IMR-90 (cell line): ENCODE measurements around the gene DOCK1. TPM values are rescaled to one million over a fixed set of nuclear protein-coding genes. Genes with fewer than 3 reads are reported as not detected.

Experiments used
- ATAC-seq: fragments of 200-7000 bp; cut with Tn5 transposase; 2 replicates; pipeline ENCODE4 v1.9.1; 2020; ENCODE audit warnings: low read depth, mild to moderate bottlenecking, moderate library complexity
- BruUV-seq: library from RNA; stranded (reverse); fragments of 400-500 nt; replicated peaks from 2 replicates; lab custom pipeline; 2021; lab: Mats Ljungman, UMichigan
- CTCF ChIA-PET: fragments of 300-600 bp; formaldehyde crosslinking; extraction: SDS; loops from one replicate; lab custom pipeline; 2021; ENCODE audit warnings: antibody characterized with exemption; lab: Yijun Ruan, JAX
- POLR2A ChIA-PET: fragments of 300-600 bp; sonication (Branson Sonifier 250); formaldehyde crosslinking; loops from one replicate; lab custom pipeline; 2022; ENCODE audit warnings: antibody characterized with exemption; ENCODE audit not compliant: unreplicated experiment; lab: Charles Lee
- DNase-seq: peaks from one replicate; pipeline ENCODE4 v3.0.0; 2013
- H2AFZ ChIP-seq: replicated peaks from 2 replicates; pipeline ENCODE3; 2013; ENCODE audit warnings: low read length, mild to moderate bottlenecking; ENCODE audit not compliant: poor library complexity
- H2AK5ac ChIP-seq: 2 replicates; pipeline ENCODE4 v1.6.1; 2013; ENCODE audit warnings: low read depth, low read length, inconsistent platforms
- H2AK9ac ChIP-seq: replicated peaks from 2 replicates; pipeline ENCODE3; 2013; ENCODE audit warnings: mild to moderate bottlenecking, low read depth, low read length, moderate library complexity; ENCODE audit not compliant: poor library complexity
- H2BK120ac ChIP-seq: 2 replicates; pipeline ENCODE4 v1.6.1; 2013; ENCODE audit warnings: low read depth, low read length, inconsistent platforms
- H2BK15ac ChIP-seq: 3 replicates; pipeline ENCODE4 v1.6.1; 2013; ENCODE audit warnings: low read depth, low read length, inconsistent platforms
- H2BK20ac ChIP-seq: 2 replicates; pipeline ENCODE4 v1.6.1; 2013; ENCODE audit warnings: low read depth, mild to moderate bottlenecking, inconsistent platforms, low read length, moderate library complexity
- H2BK5ac ChIP-seq: 2 replicates; pipeline ENCODE4 v1.6.1; 2013; ENCODE audit warnings: mild to moderate bottlenecking, low read depth, low read length, inconsistent platforms; ENCODE audit not compliant: poor library complexity, severe bottlenecking
- H3K14ac ChIP-seq: replicated peaks from 2 replicates; pipeline ENCODE4 v1.6.1; 2013; ENCODE audit warnings: low read depth, low read length, inconsistent platforms
- H3K18ac ChIP-seq: 2 replicates; pipeline ENCODE4 v1.6.1; 2013; ENCODE audit warnings: low read depth, low read length, control low read depth
- H3K23ac ChIP-seq: 2 replicates; pipeline ENCODE4 v1.6.1; 2013; ENCODE audit warnings: low read depth, low read length, inconsistent platforms
- H3K27ac ChIP-seq: 2 replicates; pipeline ENCODE4 v1.5.1; 2013; ENCODE audit warnings: mild to moderate bottlenecking, control low read depth, low read length; ENCODE audit not compliant: insufficient read depth
- H3K27me3 ChIP-seq: 2 replicates; pipeline ENCODE4 v1.6.1; 2013; ENCODE audit warnings: low read length; ENCODE audit not compliant: control insufficient read depth, insufficient read depth
- H3K36me3 ChIP-seq: 2 replicates; pipeline ENCODE4 v1.6.1; 2013; ENCODE audit warnings: low read length, mixed read lengths; ENCODE audit not compliant: control insufficient read depth, insufficient read depth
- H3K4ac ChIP-seq: 2 replicates; pipeline ENCODE4 v1.6.1; 2013; ENCODE audit warnings: low read depth, low read length, inconsistent platforms
- H3K4me1 ChIP-seq: 2 replicates; pipeline ENCODE4 v1.6.1; 2013; ENCODE audit warnings: low read length, mixed read lengths; ENCODE audit not compliant: control insufficient read depth, insufficient read depth
- H3K4me2 ChIP-seq: 2 replicates; pipeline ENCODE4 v1.6.1; 2013; ENCODE audit warnings: low read depth, mild to moderate bottlenecking, control low read depth, low read length, moderate library complexity
- H3K4me3 ChIP-seq: 2 replicates; pipeline ENCODE4 v1.5.1; 2013; ENCODE audit warnings: low read depth, mild to moderate bottlenecking, control low read depth, low read length, moderate library complexity; ENCODE audit not compliant: insufficient read depth
- H3K56ac ChIP-seq: 2 replicates; pipeline ENCODE4 v1.6.1; 2013; ENCODE audit warnings: low read length, inconsistent platforms; ENCODE audit not compliant: insufficient read depth; ENCODE audit errors: extremely low read depth
- H3K79me1 ChIP-seq, 2 experiments: 2 replicates each; pipeline ENCODE4 v1.6.1; 2013; ENCODE audit warnings: low read length in 2 of 2, inconsistent platforms in 1 of 2, low read depth in 1 of 2
- H3K9ac ChIP-seq: 2 replicates; pipeline ENCODE4 v1.6.1; 2013; ENCODE audit warnings: low read depth, low read length, control low read depth
- H3K9me1 ChIP-seq: 2 replicates; pipeline ENCODE4 v1.6.1; 2013; ENCODE audit warnings: low read length, inconsistent platforms; ENCODE audit not compliant: insufficient read depth
- H3K9me3 ChIP-seq: 2 replicates; pipeline ENCODE4 v1.6.1; 2013; ENCODE audit warnings: low read length; ENCODE audit not compliant: control insufficient read depth, insufficient read depth
- H4K20me1 ChIP-seq: 2 replicates; pipeline ENCODE4 v1.6.1; 2013; ENCODE audit warnings: low read length, inconsistent platforms; ENCODE audit not compliant: insufficient read depth
- H4K5ac ChIP-seq: 2 replicates; pipeline ENCODE4 v1.6.1; 2013; ENCODE audit warnings: mild to moderate bottlenecking, low read depth, low read length, control low read depth
- H4K8ac ChIP-seq, 2 experiments: 2 replicates each; pipeline ENCODE4 v1.6.1; 2013; ENCODE audit warnings: low read depth in 2 of 2, low read length in 2 of 2, control low read depth in 1 of 2, inconsistent platforms in 1 of 2
- H4K91ac ChIP-seq: 2 replicates; pipeline ENCODE4 v1.6.1; 2013; ENCODE audit warnings: low read depth, low read length, inconsistent platforms; ENCODE audit not compliant: insufficient read depth
- MAFK ChIP-seq: IDR thresholded peaks from 2 replicates; pipeline ENCODE4 v1.6.1; 2012; ENCODE audit warnings: low read depth, low read length, improper control_type of control experiment
- RAD21 ChIP-seq: IDR thresholded peaks from 2 replicates; pipeline ENCODE4 v1.6.1; 2012; ENCODE audit warnings: low read length, improper control_type of control experiment
- RCOR1 ChIP-seq: IDR thresholded peaks from 2 replicates; pipeline ENCODE4 v1.6.1; 2012; ENCODE audit warnings: mild to moderate bottlenecking, low read length, improper control_type of control experiment; ENCODE audit not compliant: insufficient replicate concordance
- SMC3 ChIP-seq: fragments of 150-350 bp; IDR thresholded peaks from 2 replicates; pipeline ENCODE4 v1.6.1; 2016; ENCODE audit warnings: low read depth, mild to moderate bottlenecking, antibody characterized with exemption, low read length, moderate library complexity
- WGBS, 2 experiments: methylation state at CpG; one replicate each; pipeline versions ENCODE4 v1.1.5 to v1.1.7; 2013; ENCODE audit warnings: missing lambda C conversion rate in 2 of 2; ENCODE audit not compliant: insufficient read length in 1 of 2; ENCODE audit errors: extremely low coverage in 2 of 2; 5-methylcytosine and 5-hydroxymethylcytosine counted together
- dilution Hi-C: fragments of 300-500 bp; cut with HindIII; formaldehyde crosslinking; loops from one replicate; pipeline ENCODE4 v1.14.3; 2018; ENCODE audit warnings: low sequenced_read_pairs; ENCODE audit not compliant: unreplicated experiment
- in situ Hi-C: fragments of 300-500 bp; cut with MboI; formaldehyde crosslinking; loops from 3 replicates; pipeline ENCODE4 v1.14.3; 2019; ENCODE audit warnings: low sequenced_read_pairs, inconsistent platforms, mixed read lengths
- intact Hi-C: fragments of 100-400 bp; cut with micrococcal nuclease; formaldehyde crosslinking; loops from 2 replicates; pipeline ENCODE4 v1.10.0; 2022
- polyA plus RNA-seq, 3 experiments: library from polyadenylated mRNA; depleted of rRNA; stranded (reverse); fragments of >200 nt; gene quantifications; 2 replicates each; pipeline ENCODE4 v1.2.3, GENCODE V29; 2012; ENCODE audit warnings: low replicate concordance in 1 of 3
- total RNA-seq: library from RNA; depleted of rRNA; stranded (reverse); fragments of >200 nt; gene quantifications from 2 replicates; pipeline ENCODE4 v1.2.3, GENCODE V29; 2012

DOCK1 gene
- total and polyA plus RNA-seq, 2 of the 4 experiments (the other 2 are of a cell fraction): 28.2 to 71.0 TPM

DNA sequence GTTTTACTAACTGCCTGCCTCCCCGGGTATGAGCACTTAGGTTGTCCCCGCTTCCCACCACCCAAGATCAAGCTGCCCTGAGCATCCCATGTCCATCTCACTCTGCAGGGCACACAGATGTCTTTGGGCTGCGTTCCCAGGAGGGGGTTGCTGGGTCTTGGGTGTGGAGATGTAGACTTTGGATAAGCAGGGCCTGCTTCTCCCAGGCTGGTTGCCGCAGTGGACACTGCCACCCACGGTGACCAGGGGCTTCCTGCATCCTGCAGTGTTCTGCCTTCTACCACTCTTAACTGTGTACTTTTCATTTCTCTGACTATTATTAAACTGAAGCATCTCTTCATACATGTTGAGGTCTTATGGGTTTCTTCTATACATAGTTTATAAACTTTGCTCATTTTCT is 70.0 kb downstream of the DOCK1 start:
- POLR2A ChIA-PET: no interaction called here
- no CpG with 5 or more reads among the region's 5 CpGs for WGBS, 2 experiments
- DNase-seq (no peak), ATAC-seq (no peak)
- no peak overlapping the region for H3K4me2 ChIP-seq
- H3K4me1 ChIP-seq: peaks cover 10% of the 10 kb centered on the region; the same call in 1 of the 2 replicates
- CTCF ChIA-PET: interaction anchor here (0.6 kb wide), 1 partner anchor 1768 kb away, joined by 5 read pairs; no protein-coding TSS in a partner anchor
- H3K4ac ChIP-seq: peak overlapping the region; percentile 25; the same call in 1 of the 2 replicates
- intact Hi-C loops (no loop called here), in situ Hi-C loops (no loop called here), dilution Hi-C loops (no loop called here)
- H4K20me1 ChIP-seq: peaks cover 17% of the 10 kb centered on the region; the same call in 1 of the 2 replicates
- no peak overlapping the region for H3K27ac ChIP-seq
- H2BK5ac ChIP-seq: no peak overlapping the region
- H4K91ac ChIP-seq: no peak overlapping the region
- no peak overlapping the region for H3K23ac ChIP-seq
- H3K9me3 ChIP-seq: no peaks in the 10 kb centered on the region
- no peak overlapping the region for H4K8ac ChIP-seq
- peak overlapping the region; percentile 24; the same call in 1 of the 2 replicates for H3K18ac ChIP-seq
- peaks cover 39% of the 10 kb centered on the region for H3K36me3 ChIP-seq
- H2AK9ac ChIP-seq: no peak overlapping the region
- H3K14ac ChIP-seq: no peak overlapping the region
- H3K56ac ChIP-seq: no peak overlapping the region
- peak overlapping the region; percentile 38; the same call in 1 of the 2 replicates for H2AK5ac ChIP-seq
- no peak overlapping the region; the same call in 1 of the 2 replicates for H4K5ac ChIP-seq
- no peak overlapping the region for H2BK20ac ChIP-seq
- peaks cover 27 to 57% of the 10 kb centered on the region in 2 experiments for H3K79me1 ChIP-seq
- no peak overlapping the region for H3K4me3 ChIP-seq
- H3K27me3 ChIP-seq: no peaks in the 10 kb centered on the region
- no TSS peak for BruUV-seq
- no peak for TF ChIP-seq MAFK
- no peak for TF ChIP-seq SMC3
- no peak for TF ChIP-seq RAD21
- no peak for TF ChIP-seq RCOR1
- no peak overlapping the region for H2BK120ac ChIP-seq
- H2AFZ ChIP-seq: no peak overlapping the region
- H2BK15ac ChIP-seq: no peak overlapping the region; the same call in 2 of the 3 replicates
- no peak overlapping the region for H3K9ac ChIP-seq
- H3K9me1 ChIP-seq: peaks cover 19% of the 10 kb centered on the region
